Peyer's patch (tissue), 4 donors: ENCODE data around the gene ZC3H8.

Experiments used
- POLR2A ChIP-seq, 2 donors: fragments of 450-650 bp; IDR thresholded peaks; one replicate each; pipeline ENCODE4 v1.5.1; 2017; ENCODE audit warnings: antibody characterized with exemption in 2 of 2, mild to moderate bottlenecking in 2 of 2, moderate library complexity in 2 of 2
- TF ChIP-seq, protein P1 (sequence below), 6 experiments: fragments of 450-650 bp in 4 of 6; fragments of 200-600 bp in 2 of 6; sonication (generic) in 1 of 6; IDR thresholded peaks; one replicate each; pipeline ENCODE4 v1.5.1; 2017 to 2019; ENCODE audit warnings: antibody characterized with exemption in 6 of 6, mild to moderate bottlenecking in 3 of 6, moderate library complexity in 1 of 6

DNA sequence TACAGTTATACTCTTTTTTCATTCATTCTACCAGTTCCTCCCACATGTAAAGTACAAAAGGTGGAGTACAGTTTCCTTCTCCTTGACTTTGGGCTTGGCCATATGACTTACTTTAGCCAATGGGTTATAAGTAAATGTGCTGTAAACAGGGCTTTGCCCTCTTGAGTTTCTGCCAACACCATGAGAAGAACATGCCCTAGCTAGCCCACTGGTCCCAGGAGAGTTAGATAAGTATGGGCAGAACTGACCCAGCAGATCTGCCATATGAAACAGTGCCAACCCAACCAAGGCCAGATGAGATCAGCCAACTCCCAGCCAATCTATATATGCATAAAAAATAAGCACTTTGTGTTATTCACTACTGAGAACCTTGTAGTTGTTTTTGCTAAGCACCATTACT, 25.5 kb downstream of the ZC3H8 start:
- TF ChIP-seq POLR2A (IDR thresholded peaks at IDR 0.05), result no peak
- TF ChIP-seq, protein P1, sequence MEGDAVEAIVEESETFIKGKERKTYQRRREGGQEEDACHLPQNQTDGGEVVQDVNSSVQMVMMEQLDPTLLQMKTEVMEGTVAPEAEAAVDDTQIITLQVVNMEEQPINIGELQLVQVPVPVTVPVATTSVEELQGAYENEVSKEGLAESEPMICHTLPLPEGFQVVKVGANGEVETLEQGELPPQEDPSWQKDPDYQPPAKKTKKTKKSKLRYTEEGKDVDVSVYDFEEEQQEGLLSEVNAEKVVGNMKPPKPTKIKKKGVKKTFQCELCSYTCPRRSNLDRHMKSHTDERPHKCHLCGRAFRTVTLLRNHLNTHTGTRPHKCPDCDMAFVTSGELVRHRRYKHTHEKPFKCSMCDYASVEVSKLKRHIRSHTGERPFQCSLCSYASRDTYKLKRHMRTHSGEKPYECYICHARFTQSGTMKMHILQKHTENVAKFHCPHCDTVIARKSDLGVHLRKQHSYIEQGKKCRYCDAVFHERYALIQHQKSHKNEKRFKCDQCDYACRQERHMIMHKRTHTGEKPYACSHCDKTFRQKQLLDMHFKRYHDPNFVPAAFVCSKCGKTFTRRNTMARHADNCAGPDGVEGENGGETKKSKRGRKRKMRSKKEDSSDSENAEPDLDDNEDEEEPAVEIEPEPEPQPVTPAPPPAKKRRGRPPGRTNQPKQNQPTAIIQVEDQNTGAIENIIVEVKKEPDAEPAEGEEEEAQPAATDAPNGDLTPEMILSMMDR (IDR thresholded peaks at IDR 0.05), result no peak
